IMR-90 (cell line): ENCODE measurements around the gene SPPL2C. TPM values are rescaled to one million over a fixed set of nuclear protein-coding genes. Genes with fewer than 3 reads are reported as not detected.

Experiments used
- ATAC-seq: fragments of 200-7000 bp; cut with Tn5 transposase; 2 replicates; pipeline ENCODE4 v1.9.1; 2020; ENCODE audit warnings: low read depth, mild to moderate bottlenecking, moderate library complexity
- BruUV-seq: library from RNA; stranded (reverse); fragments of 400-500 nt; replicated peaks from 2 replicates; lab custom pipeline; 2021; lab: Mats Ljungman, UMichigan
- CTCF ChIA-PET: fragments of 300-600 bp; formaldehyde crosslinking; extraction: SDS; loops from one replicate; lab custom pipeline; 2021; ENCODE audit warnings: antibody characterized with exemption; lab: Yijun Ruan, JAX
- POLR2A ChIA-PET: fragments of 300-600 bp; sonication (Branson Sonifier 250); formaldehyde crosslinking; loops from one replicate; lab custom pipeline; 2022; ENCODE audit warnings: antibody characterized with exemption; ENCODE audit not compliant: unreplicated experiment; lab: Charles Lee
- DNase-seq: peaks from one replicate; pipeline ENCODE4 v3.0.0; 2013
- H2AFZ ChIP-seq: replicated peaks from 2 replicates; pipeline ENCODE3; 2013; ENCODE audit warnings: low read length, mild to moderate bottlenecking; ENCODE audit not compliant: poor library complexity
- H2AK5ac ChIP-seq: 2 replicates; pipeline ENCODE4 v1.6.1; 2013; ENCODE audit warnings: low read depth, low read length, inconsistent platforms
- H2AK9ac ChIP-seq: replicated peaks from 2 replicates; pipeline ENCODE3; 2013; ENCODE audit warnings: mild to moderate bottlenecking, low read depth, low read length, moderate library complexity; ENCODE audit not compliant: poor library complexity
- H2BK120ac ChIP-seq: 2 replicates; pipeline ENCODE4 v1.6.1; 2013; ENCODE audit warnings: low read depth, low read length, inconsistent platforms
- H2BK15ac ChIP-seq: 3 replicates; pipeline ENCODE4 v1.6.1; 2013; ENCODE audit warnings: low read depth, low read length, inconsistent platforms
- H2BK20ac ChIP-seq: 2 replicates; pipeline ENCODE4 v1.6.1; 2013; ENCODE audit warnings: low read depth, mild to moderate bottlenecking, inconsistent platforms, low read length, moderate library complexity
- H2BK5ac ChIP-seq: 2 replicates; pipeline ENCODE4 v1.6.1; 2013; ENCODE audit warnings: mild to moderate bottlenecking, low read depth, low read length, inconsistent platforms; ENCODE audit not compliant: poor library complexity, severe bottlenecking
- H3K14ac ChIP-seq: replicated peaks from 2 replicates; pipeline ENCODE4 v1.6.1; 2013; ENCODE audit warnings: low read depth, low read length, inconsistent platforms
- H3K18ac ChIP-seq: 2 replicates; pipeline ENCODE4 v1.6.1; 2013; ENCODE audit warnings: low read depth, low read length, control low read depth
- H3K23ac ChIP-seq: 2 replicates; pipeline ENCODE4 v1.6.1; 2013; ENCODE audit warnings: low read depth, low read length, inconsistent platforms
- H3K27ac ChIP-seq: 2 replicates; pipeline ENCODE4 v1.5.1; 2013; ENCODE audit warnings: mild to moderate bottlenecking, control low read depth, low read length; ENCODE audit not compliant: insufficient read depth
- H3K27me3 ChIP-seq: 2 replicates; pipeline ENCODE4 v1.6.1; 2013; ENCODE audit warnings: low read length; ENCODE audit not compliant: control insufficient read depth, insufficient read depth
- H3K36me3 ChIP-seq: 2 replicates; pipeline ENCODE4 v1.6.1; 2013; ENCODE audit warnings: low read length, mixed read lengths; ENCODE audit not compliant: control insufficient read depth, insufficient read depth
- H3K4ac ChIP-seq: 2 replicates; pipeline ENCODE4 v1.6.1; 2013; ENCODE audit warnings: low read depth, low read length, inconsistent platforms
- H3K4me1 ChIP-seq: 2 replicates; pipeline ENCODE4 v1.6.1; 2013; ENCODE audit warnings: low read length, mixed read lengths; ENCODE audit not compliant: control insufficient read depth, insufficient read depth
- H3K4me2 ChIP-seq: 2 replicates; pipeline ENCODE4 v1.6.1; 2013; ENCODE audit warnings: low read depth, mild to moderate bottlenecking, control low read depth, low read length, moderate library complexity
- H3K4me3 ChIP-seq: 2 replicates; pipeline ENCODE4 v1.5.1; 2013; ENCODE audit warnings: low read depth, mild to moderate bottlenecking, control low read depth, low read length, moderate library complexity; ENCODE audit not compliant: insufficient read depth
- H3K56ac ChIP-seq: 2 replicates; pipeline ENCODE4 v1.6.1; 2013; ENCODE audit warnings: low read length, inconsistent platforms; ENCODE audit not compliant: insufficient read depth; ENCODE audit errors: extremely low read depth
- H3K79me1 ChIP-seq, 2 experiments: 2 replicates each; pipeline ENCODE4 v1.6.1; 2013; ENCODE audit warnings: low read length in 2 of 2, inconsistent platforms in 1 of 2, low read depth in 1 of 2
- H3K9ac ChIP-seq: 2 replicates; pipeline ENCODE4 v1.6.1; 2013; ENCODE audit warnings: low read depth, low read length, control low read depth
- H3K9me1 ChIP-seq: 2 replicates; pipeline ENCODE4 v1.6.1; 2013; ENCODE audit warnings: low read length, inconsistent platforms; ENCODE audit not compliant: insufficient read depth
- H3K9me3 ChIP-seq: 2 replicates; pipeline ENCODE4 v1.6.1; 2013; ENCODE audit warnings: low read length; ENCODE audit not compliant: control insufficient read depth, insufficient read depth
- H4K20me1 ChIP-seq: 2 replicates; pipeline ENCODE4 v1.6.1; 2013; ENCODE audit warnings: low read length, inconsistent platforms; ENCODE audit not compliant: insufficient read depth
- H4K5ac ChIP-seq: 2 replicates; pipeline ENCODE4 v1.6.1; 2013; ENCODE audit warnings: mild to moderate bottlenecking, low read depth, low read length, control low read depth
- H4K8ac ChIP-seq, 2 experiments: 2 replicates each; pipeline ENCODE4 v1.6.1; 2013; ENCODE audit warnings: low read depth in 2 of 2, low read length in 2 of 2, control low read depth in 1 of 2, inconsistent platforms in 1 of 2
- H4K91ac ChIP-seq: 2 replicates; pipeline ENCODE4 v1.6.1; 2013; ENCODE audit warnings: low read depth, low read length, inconsistent platforms; ENCODE audit not compliant: insufficient read depth
- BHLHE40 ChIP-seq: fragments of 150-350 bp; IDR thresholded peaks from 2 replicates; pipeline ENCODE4 v1.6.1; 2016; ENCODE audit warnings: mild to moderate bottlenecking, low read depth, low read length
- CEBPB ChIP-seq: IDR thresholded peaks from 2 replicates; pipeline ENCODE4 v1.6.1; 2012; ENCODE audit warnings: low read depth, low read length, improper control_type of control experiment
- CHD1 ChIP-seq: IDR thresholded peaks from 2 replicates; pipeline ENCODE4 v1.6.1; 2012; ENCODE audit warnings: low read depth, low read length, improper control_type of control experiment
- CTCF ChIP-seq: conservative IDR thresholded peaks from 2 replicates; pipeline ENCODE4 v1.5.1; 2012; ENCODE audit warnings: mild to moderate bottlenecking, low read depth, low read length, improper control_type of control experiment
- ELK1 ChIP-seq: fragments of 150-350 bp; IDR thresholded peaks from 2 replicates; pipeline ENCODE4 v1.6.1; 2016; ENCODE audit warnings: low read depth, mild to moderate bottlenecking, low read length, moderate library complexity, borderline replicate concordance
- FOS ChIP-seq: fragments of 150-350 bp; IDR thresholded peaks from 2 replicates; pipeline ENCODE4 v1.6.1; 2016; ENCODE audit warnings: low read depth, low read length
- MAFK ChIP-seq: IDR thresholded peaks from 2 replicates; pipeline ENCODE4 v1.6.1; 2012; ENCODE audit warnings: low read depth, low read length, improper control_type of control experiment
- MAZ ChIP-seq: IDR thresholded peaks from 2 replicates; pipeline ENCODE4 v1.6.1; 2012; ENCODE audit warnings: low read depth, mild to moderate bottlenecking, low read length, improper control_type of control experiment, moderate library complexity, borderline replicate concordance
- MXI1 ChIP-seq: IDR thresholded peaks from 2 replicates; pipeline ENCODE4 v1.6.1; 2012; ENCODE audit warnings: low read depth, mild to moderate bottlenecking, low read length, moderate library complexity, borderline replicate concordance
- NFE2L2 ChIP-seq: fragments of 150-350 bp; IDR thresholded peaks from 2 replicates; pipeline ENCODE4 v1.6.1; 2016; ENCODE audit warnings: low read depth, mild to moderate bottlenecking, low read length
- POLR2A ChIP-seq: IDR thresholded peaks from 2 replicates; pipeline ENCODE4 v1.6.1; 2012; ENCODE audit warnings: mild to moderate bottlenecking, low read depth, low read length
- RAD21 ChIP-seq: IDR thresholded peaks from 2 replicates; pipeline ENCODE4 v1.6.1; 2012; ENCODE audit warnings: low read length, improper control_type of control experiment
- RCOR1 ChIP-seq: IDR thresholded peaks from 2 replicates; pipeline ENCODE4 v1.6.1; 2012; ENCODE audit warnings: mild to moderate bottlenecking, low read length, improper control_type of control experiment; ENCODE audit not compliant: insufficient replicate concordance
- RFX5 ChIP-seq: IDR thresholded peaks from 2 replicates; pipeline ENCODE4 v1.8.0; 2012; ENCODE audit warnings: low read depth, mild to moderate bottlenecking, low read length, moderate library complexity
- SMC3 ChIP-seq: fragments of 150-350 bp; IDR thresholded peaks from 2 replicates; pipeline ENCODE4 v1.6.1; 2016; ENCODE audit warnings: low read depth, mild to moderate bottlenecking, antibody characterized with exemption, low read length, moderate library complexity
- USF2 ChIP-seq: fragments of 150-350 bp; IDR thresholded peaks from 2 replicates; pipeline ENCODE4 v1.6.1; 2017; ENCODE audit warnings: mild to moderate bottlenecking, antibody characterized with exemption, low read length, low read depth
- WGBS, 2 experiments: methylation state at CpG; one replicate each; pipeline versions ENCODE4 v1.1.5 to v1.1.7; 2013; ENCODE audit warnings: missing lambda C conversion rate in 2 of 2; ENCODE audit not compliant: insufficient read length in 1 of 2; ENCODE audit errors: extremely low coverage in 2 of 2; 5-methylcytosine and 5-hydroxymethylcytosine counted together
- dilution Hi-C: fragments of 300-500 bp; cut with HindIII; formaldehyde crosslinking; loops from one replicate; pipeline ENCODE4 v1.14.3; 2018; ENCODE audit warnings: low sequenced_read_pairs; ENCODE audit not compliant: unreplicated experiment
- in situ Hi-C: fragments of 300-500 bp; cut with MboI; formaldehyde crosslinking; loops from 3 replicates; pipeline ENCODE4 v1.14.3; 2019; ENCODE audit warnings: low sequenced_read_pairs, inconsistent platforms, mixed read lengths
- intact Hi-C: fragments of 100-400 bp; cut with micrococcal nuclease; formaldehyde crosslinking; loops from 2 replicates; pipeline ENCODE4 v1.10.0; 2022
- polyA plus RNA-seq, 3 experiments: library from polyadenylated mRNA; depleted of rRNA; stranded (reverse); fragments of >200 nt; gene quantifications; 2 replicates each; pipeline ENCODE4 v1.2.3, GENCODE V29; 2012; ENCODE audit warnings: low replicate concordance in 1 of 3
- total RNA-seq: library from RNA; depleted of rRNA; stranded (reverse); fragments of >200 nt; gene quantifications from 2 replicates; pipeline ENCODE4 v1.2.3, GENCODE V29; 2012

SPPL2C gene
- total and polyA plus RNA-seq, 2 of the 4 experiments (the other 2 are of a cell fraction), result not detected

- H2BK5ac ChIP-seq, result no peak overlapping the region
- H3K79me1 ChIP-seq, result no peaks in the 10 kb centered on the region
- H3K4ac ChIP-seq, result no peak overlapping the region
- no peak overlapping the region for H2AK9ac ChIP-seq
- H3K23ac ChIP-seq, result no peak overlapping the region
- ATAC-seq (no peak), DNase-seq (no peak)
- no peak overlapping the region for H3K27ac ChIP-seq
- H3K56ac ChIP-seq, result no peak overlapping the region
- TF ChIP-seq CHD1 (no peak), RAD21 (no peak), MAFK (no peak), USF2 (no peak), BHLHE40 (no peak), CEBPB (no peak), RFX5 (no peak), MXI1 (no peak), MAZ (no peak), SMC3 (no peak), POLR2A (no peak), ELK1 (no peak), FOS (no peak), RCOR1 (no peak), NFE2L2 (no peak), CTCF (no peak)
- in situ Hi-C loops (no loop called here), intact Hi-C loops (no loop called here), dilution Hi-C loops (loop anchor here (25.0 kb wide), 1 partner anchor 237 kb away; no protein-coding TSS in a partner anchor)
- no peak overlapping the region for H2BK120ac ChIP-seq
- no CpG with 5 or more reads among the region's 3 CpGs for WGBS, 2 experiments
- no peak overlapping the region for H3K14ac ChIP-seq
- H2BK15ac ChIP-seq, result no peak overlapping the region
- H3K4me3 ChIP-seq, result no peak overlapping the region
- H3K27me3 ChIP-seq, result peaks cover 11% of the 10 kb centered on the region
- H2BK20ac ChIP-seq, result no peak overlapping the region
- H4K8ac ChIP-seq, result no peak overlapping the region
- H3K9me1 ChIP-seq, result no peaks in the 10 kb centered on the region
- H2AFZ ChIP-seq, result no peak overlapping the region
- ChIA-PET POLR2A (no interaction called here), CTCF (no interaction called here)
- no peak overlapping the region for H3K9ac ChIP-seq
- H4K5ac ChIP-seq, result no peak overlapping the region
- BruUV-seq, result no TSS peak
- no peaks in the 10 kb centered on the region for H4K20me1 ChIP-seq
- H3K4me2 ChIP-seq, result no peak overlapping the region
- H3K9me3 ChIP-seq, result peaks cover 3% of the 10 kb centered on the region; the same call in 1 of the 2 replicates
- H3K36me3 ChIP-seq, result no peaks in the 10 kb centered on the region
- H3K18ac ChIP-seq, result no peak overlapping the region
- H4K91ac ChIP-seq, result no peak overlapping the region
- no peak overlapping the region for H2AK5ac ChIP-seq
- no peaks in the 10 kb centered on the region for H3K4me1 ChIP-seq
Measured at GRCh38 chr17:45874151-45874550, 29.5 kb downstream of the SPPL2C start.
